Transverse colon (tissue), 4 donors: Measurements from ENCODE around the gene CNBD2.

Experiments
- CTCF ChIP-seq, 5 experiments: fragments of 200-600 bp in 3 of 5; fragments of 450-650 bp in 2 of 5; sonication (generic) in 3 of 5; IDR thresholded peaks; 1 replicate in 2 of 5; 2 replicates in 3 of 5; pipeline ENCODE4 v1.5.1; 2016 to 2017; ENCODE audit warnings: antibody characterized with exemption in 5 of 5, inconsistent platforms in 3 of 5, mild to moderate bottlenecking in 2 of 5, moderate library complexity in 1 of 5
- POLR2AphosphoS5 ChIP-seq, 3 donors: sonication (generic); formaldehyde crosslinking; IDR thresholded peaks; one replicate each; pipeline ENCODE4 v1.6.1; 2016; ENCODE audit warnings: antibody characterized with exemption in 3 of 3

GRCh38 chr20:35942243-35942642, 26.1 kb upstream of the CNBD2 start:
- TF ChIP-seq POLR2AphosphoS5 (IDR thresholded peaks at IDR 0.05) (no peak), CTCF (IDR thresholded peaks at IDR 0.05) (no peak)
